ENCODE results near the gene CALCOCO2. TPM values are rescaled to one million over a fixed set of nuclear protein-coding genes. Genes with fewer than 3 reads are reported as not detected.

CALCOCO2 gene
- total and polyA plus RNA-seq, 10 of the 15 experiments (the other 5 are each of a cell fraction or from before 2014, with no cell fraction given) = 20.2 to 138 (median 53.1) TPM

GRCh38 chr17:48871035-48871550 is 40.3 kb downstream of the CALCOCO2 start (continued):
- TF ChIP-seq ZBTB33 (IDR thresholded peaks at IDR 0.05) = no peak

- BruUV-seq (replicated peaks) = no TSS peak
- H3K79me2 ChIP-seq (ENCODE audit: control insufficient read depth, insufficient read depth, low read length) = no peaks in the 10 kb centered on the region
- H3K4me1 ChIP-seq (ENCODE audit: control insufficient read depth, insufficient read depth, low read length) = peaks cover 1% of the 10 kb centered on the region; the same call in 1 of the 2 replicates
- CTCF ChIA-PET = interaction anchor here (1.3 to 18.3 kb wide), 7 partner anchors 8 to 193 kb away, joined by 3 to 490 read pairs (median 16); partner anchors contain the start of gene TTLL6
- peak; percentile 59 for ATAC-seq
- WGBS (ENCODE audit: insufficient coverage, insufficient replicate concordance, low lambda C conversion rate, missing lambda C conversion rate) = 57% methylated on average over 11 of the region's 11 CpGs
- in situ Hi-C loops (cut with MboI) (no loop called here), intact Hi-C loops (cut with micrococcal nuclease; ENCODE audit: unreplicated experiment) (no loop called here)
- no peak for FAIRE-seq
- RAD21 ChIA-PET (ENCODE audit: unreplicated experiment) = interaction anchor here (0.6 to 17.3 kb wide), 3 partner anchors 15 to 61 kb away, joined by 3 to 376 read pairs (median 3); partner anchors contain the start of gene TTLL6
- no peaks in the 10 kb centered on the region for H4K20me1 ChIP-seq (ENCODE audit: control insufficient read depth, insufficient read depth)
- TF ChIP-seq FOXK2 (IDR thresholded peaks at IDR 0.05) (peak; percentile 32; the same call in 1 of the 2 replicates), MTA3 (IDR thresholded peaks at IDR 0.05; ENCODE audit: borderline replicate concordance, low read length) (no peak), DPF2 (IDR thresholded peaks at IDR 0.05) (0 out of 2 replicates have a peak, but pooled peaks have one; percentile 22), IKZF1 (conservative IDR thresholded peaks at IDR 0.05) (peak; percentile 34; the same call in 1 of the 2 replicates), NR2F1 (conservative IDR thresholded peaks at IDR 0.05) (peak; percentile 64; the same call in 1 of the 2 replicates), PRDM15 (CRISPR knock-in tag; IDR thresholded peaks at IDR 0.05) (no peak), IKZF2 (IDR thresholded peaks at IDR 0.05) (0 out of 4 replicates have a peak, but pooled peaks of 1 of the 2 experiments have one; percentile 18), ATF7 (IDR thresholded peaks at IDR 0.05; ENCODE audit: low read depth) (no peak)
- no peak overlapping the region for H3K4me3 ChIP-seq
- H3K27me3 ChIP-seq (replicated peaks in 1 of 2; ENCODE audit: control insufficient read depth in 2 of 2, insufficient read depth in 2 of 2, low read length in 1 of 2) = no peaks in the 10 kb centered on the region
- POLR2A ChIA-PET = interaction anchor here (1.4 kb wide), 1 partner anchor 36 kb away, joined by 3 read pairs; no protein-coding TSS in a partner anchor
- no peaks in the 10 kb centered on the region for H3K9me3 ChIP-seq (replicated peaks; ENCODE audit: control insufficient read depth, insufficient read depth, low read length)
- H3K36me3 ChIP-seq (ENCODE audit: control insufficient read depth in 2 of 2, insufficient read depth in 2 of 2, low read length in 1 of 2) = no peaks in the 10 kb centered on the region
- H3K27ac ChIP-seq (ENCODE audit: control insufficient read depth, insufficient read depth) = no peak overlapping the region
- no peak overlapping the region for H3K4me2 ChIP-seq (ENCODE audit: control insufficient read depth, insufficient read depth)
- SMC1A ChIA-PET (ENCODE audit: uncharacterized antibody, unreplicated experiment) = interaction anchor here (0.6 to 11.9 kb wide), 6 partner anchors 7 to 487 kb away, joined by 3 to 281 read pairs (median 6); partner anchors contain the start of gene TTLL6
- no peak for DNase-seq (ENCODE audit: low read depth, low spot score)
- no peak overlapping the region for H2AFZ ChIP-seq (ENCODE audit: control insufficient read depth, low read depth, low read length)
- no peak overlapping the region for H3K9ac ChIP-seq (ENCODE audit: control insufficient read depth, insufficient read depth, low read length)
These were observed 40.9 kb downstream of the CALCOCO2 start for GRCh38 chr17:48871551-48872351.
